Activated naive CD8-positive, alpha-beta T cell treated with anti-CD3 and anti-CD28 coated beads for 36 hours (primary cell): ENCODE data around the gene ANKRD33. TPM values are rescaled to one million over a fixed set of nuclear protein-coding genes. Genes with fewer than 3 reads are reported as not detected.

Experiments used
- DNase-seq: peaks from one replicate; pipeline ENCODE4 v3.0.0; 2021
- H3K27ac Mint-ChIP-seq: one replicate; pipeline ENCODE4 v1.8.0; 2022; ENCODE audit warnings: mild to moderate bottlenecking, moderate library complexity, mixed read lengths
- H3K27me3 Mint-ChIP-seq: one replicate; pipeline ENCODE4 v1.8.0; 2022; ENCODE audit warnings: mild to moderate bottlenecking, mixed read lengths
- H3K36me3 Mint-ChIP-seq: one replicate; pipeline ENCODE4 v1.8.0; 2021; ENCODE audit warnings: mild to moderate bottlenecking, mixed read lengths
- H3K4me1 Mint-ChIP-seq: one replicate; pipeline ENCODE4 v1.8.0; 2021; ENCODE audit warnings: mixed read lengths
- H3K4me3 Mint-ChIP-seq: one replicate; pipeline ENCODE4 v1.8.0; 2022; ENCODE audit warnings: mild to moderate bottlenecking, moderate library complexity, mixed read lengths
- H3K9me3 Mint-ChIP-seq: one replicate; pipeline ENCODE4 v1.8.0; 2022; ENCODE audit warnings: mixed read lengths
- total RNA-seq, 2 experiments: library from RNA; stranded (reverse); gene quantifications; one replicate each; pipeline ENCODE4 v1.2.3, GENCODE V29; 2021

The ANKRD33 gene
- total RNA-seq, 2 experiments from 2014 or later = not detected

GRCh38 chr12:51911788-51912711 is 24.1 kb downstream of the ANKRD33 start:
- H3K27ac Mint-ChIP-seq = no peak overlapping the region
- no peak for DNase-seq
- no peaks in the 10 kb centered on the region for H3K9me3 Mint-ChIP-seq
- no peaks in the 10 kb centered on the region for H3K4me1 Mint-ChIP-seq
- H3K4me3 Mint-ChIP-seq = no peak overlapping the region
- H3K36me3 Mint-ChIP-seq = no peaks in the 10 kb centered on the region
- peaks cover 21% of the 10 kb centered on the region for H3K27me3 Mint-ChIP-seq

DNA sequence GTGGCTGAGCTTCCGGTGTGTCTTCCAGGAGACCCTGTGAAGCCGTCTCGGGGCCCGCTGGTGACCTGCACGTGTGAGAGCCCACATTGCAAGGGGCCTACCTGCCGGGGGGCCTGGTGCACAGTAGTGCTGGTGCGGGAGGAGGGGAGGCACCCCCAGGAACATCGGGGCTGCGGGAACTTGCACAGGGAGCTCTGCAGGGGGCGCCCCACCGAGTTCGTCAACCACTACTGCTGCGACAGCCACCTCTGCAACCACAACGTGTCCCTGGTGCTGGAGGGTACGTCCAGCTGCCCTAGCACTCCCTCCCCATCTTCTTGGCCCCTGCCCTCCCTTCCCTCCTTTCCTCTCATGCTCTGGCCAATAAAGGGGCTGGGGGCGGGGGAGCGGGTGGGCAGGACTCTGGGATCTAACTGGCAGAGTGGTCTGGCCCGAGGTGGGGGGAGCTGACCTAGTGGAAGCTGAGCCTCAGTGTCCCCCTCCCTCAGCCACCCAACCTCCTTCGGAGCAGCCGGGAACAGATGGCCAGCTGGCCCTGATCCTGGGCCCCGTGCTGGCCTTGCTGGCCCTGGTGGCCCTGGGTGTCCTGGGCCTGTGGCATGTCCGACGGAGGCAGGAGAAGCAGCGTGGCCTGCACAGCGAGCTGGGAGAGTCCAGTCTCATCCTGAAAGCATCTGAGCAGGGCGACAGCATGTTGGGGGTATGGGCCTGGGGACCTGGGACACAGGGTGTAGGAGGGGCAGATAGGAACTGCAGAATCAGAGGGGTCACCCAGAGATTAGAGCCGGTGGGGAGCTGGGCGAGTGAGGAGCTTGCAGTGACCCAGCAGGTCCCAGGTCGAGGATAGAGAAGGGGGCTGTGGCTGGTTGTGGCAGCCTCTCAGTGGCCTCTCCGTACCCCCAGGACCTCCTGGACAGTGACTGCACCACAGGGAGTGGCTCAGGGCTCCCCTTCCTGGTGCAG is 25.4 kb downstream of the ANKRD33 start:
- no peaks in the 10 kb centered on the region for H3K4me1 Mint-ChIP-seq
- no peaks in the 10 kb centered on the region for H3K36me3 Mint-ChIP-seq
- H3K4me3 Mint-ChIP-seq = no peak overlapping the region
- DNase-seq = no peak
- H3K27ac Mint-ChIP-seq = no peak overlapping the region
- H3K9me3 Mint-ChIP-seq = no peaks in the 10 kb centered on the region
- H3K27me3 Mint-ChIP-seq = peaks cover 14% of the 10 kb centered on the region

- no peaks in the 10 kb centered on the region for H3K36me3 Mint-ChIP-seq
- no peak for DNase-seq
These were observed 26.4 kb downstream of the ANKRD33 start for GRCh38 chr12:51914034-51914923.

DNA sequence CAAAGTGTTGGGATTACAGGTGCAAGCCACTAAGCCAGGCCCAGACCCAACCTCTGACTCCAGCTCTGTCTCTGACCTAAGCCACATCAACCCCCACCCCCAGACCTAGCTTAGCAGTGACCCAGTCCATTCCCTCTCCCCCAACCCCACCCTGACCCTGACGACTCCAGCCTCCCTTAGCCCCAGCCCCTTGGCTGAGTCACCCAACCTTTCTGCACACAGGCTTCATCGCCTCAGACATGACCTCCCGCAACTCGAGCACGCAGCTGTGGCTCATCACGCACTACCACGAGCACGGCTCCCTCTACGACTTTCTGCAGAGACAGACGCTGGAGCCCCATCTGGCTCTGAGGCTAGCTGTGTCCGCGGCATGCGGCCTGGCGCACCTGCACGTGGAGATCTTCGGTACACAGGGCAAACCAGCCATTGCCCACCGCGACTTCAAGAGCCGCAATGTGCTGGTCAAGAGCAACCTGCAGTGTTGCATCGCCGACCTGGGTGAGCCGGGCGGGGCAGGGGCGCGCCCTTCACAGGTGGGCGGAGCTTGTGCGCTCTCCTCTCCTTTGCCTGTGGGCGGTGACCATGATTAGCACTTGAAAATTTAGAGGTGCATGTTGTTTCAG is 27.2 kb downstream of the ANKRD33 start:
- no peak for DNase-seq
- Mint-ChIP-seq H3K9me3 (no peaks in the 10 kb centered on the region), H3K4me1 (no peaks in the 10 kb centered on the region), H3K4me3 (no peak overlapping the region), H3K36me3 (no peaks in the 10 kb centered on the region), H3K27ac (no peak overlapping the region), H3K27me3 (peaks cover 5% of the 10 kb centered on the region)

More at GRCh38 chr12:51914034-51914923, 26.4 kb downstream of the ANKRD33 start:
- Mint-ChIP-seq H3K4me1 (no peaks in the 10 kb centered on the region), H3K27ac (no peak overlapping the region), H3K4me3 (no peak overlapping the region), H3K27me3 (peaks cover 5% of the 10 kb centered on the region), H3K9me3 (no peaks in the 10 kb centered on the region)

DNA sequence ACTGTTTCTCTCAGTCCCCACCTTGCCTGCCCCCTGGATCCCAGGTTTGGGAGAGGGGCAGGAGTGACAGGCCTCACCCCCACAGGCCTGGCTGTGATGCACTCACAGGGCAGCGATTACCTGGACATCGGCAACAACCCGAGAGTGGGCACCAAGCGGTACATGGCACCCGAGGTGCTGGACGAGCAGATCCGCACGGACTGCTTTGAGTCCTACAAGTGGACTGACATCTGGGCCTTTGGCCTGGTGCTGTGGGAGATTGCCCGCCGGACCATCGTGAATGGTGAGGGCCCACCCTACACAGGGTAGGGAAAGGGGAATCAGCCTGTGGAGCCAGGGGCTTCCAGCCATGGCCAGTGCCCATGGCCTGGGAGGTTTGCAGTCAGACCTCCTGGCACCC is 28.0 kb downstream of the ANKRD33 start:
- Mint-ChIP-seq H3K27me3 (peaks cover 5% of the 10 kb centered on the region), H3K27ac (no peak overlapping the region)

GRCh38 chr12:51917041-51917590 is 29.2 kb downstream of the ANKRD33 start:
- no peak for DNase-seq
- Mint-ChIP-seq H3K9me3 (no peaks in the 10 kb centered on the region), H3K4me1 (no peaks in the 10 kb centered on the region), H3K36me3 (no peaks in the 10 kb centered on the region), H3K4me3 (no peak overlapping the region), H3K27ac (no peak overlapping the region), H3K27me3 (peaks cover 5% of the 10 kb centered on the region)

More for the DNA sequence above, 28.0 kb downstream of the ANKRD33 start:
- no peak for DNase-seq
- Mint-ChIP-seq H3K4me3 (no peak overlapping the region), H3K4me1 (no peaks in the 10 kb centered on the region), H3K36me3 (no peaks in the 10 kb centered on the region), H3K9me3 (no peaks in the 10 kb centered on the region)

- Mint-ChIP-seq H3K27ac (no peak overlapping the region), H3K4me1 (peaks cover 3% of the 10 kb centered on the region), H3K4me3 (no peak overlapping the region), H3K36me3 (no peaks in the 10 kb centered on the region), H3K9me3 (no peaks in the 10 kb centered on the region), H3K27me3 (peaks cover 5% of the 10 kb centered on the region)
- no peak for DNase-seq
These were observed 30.0 kb downstream of the ANKRD33 start for GRCh38 chr12:51917746-51918453.

- H3K9me3 Mint-ChIP-seq = no peaks in the 10 kb centered on the region
- H3K4me3 Mint-ChIP-seq = no peak overlapping the region
- no peak for DNase-seq
- H3K27me3 Mint-ChIP-seq = peaks cover 7% of the 10 kb centered on the region
- H3K36me3 Mint-ChIP-seq = no peaks in the 10 kb centered on the region
- H3K4me1 Mint-ChIP-seq = peaks cover 8% of the 10 kb centered on the region
- no peak overlapping the region for H3K27ac Mint-ChIP-seq
These were observed 32.1 kb downstream of the ANKRD33 start for GRCh38 chr12:51920046-51920445.

- Mint-ChIP-seq H3K27ac (no peak overlapping the region), H3K4me1 (peaks cover 8% of the 10 kb centered on the region), H3K9me3 (no peaks in the 10 kb centered on the region), H3K36me3 (no peaks in the 10 kb centered on the region), H3K27me3 (peaks cover 7% of the 10 kb centered on the region), H3K4me3 (no peak overlapping the region)
- DNase-seq = no peak
These were observed 33.3 kb downstream of the ANKRD33 start for GRCh38 chr12:51921017-51921725.

GRCh38 chr12:51922146-51922545 is 34.2 kb downstream of the ANKRD33 start:
- Mint-ChIP-seq H3K27me3 (peaks cover 7% of the 10 kb centered on the region), H3K9me3 (no peaks in the 10 kb centered on the region), H3K4me1 (peaks cover 8% of the 10 kb centered on the region), H3K36me3 (no peaks in the 10 kb centered on the region), H3K27ac (no peak overlapping the region), H3K4me3 (no peak overlapping the region)
- no peak for DNase-seq

DNA sequence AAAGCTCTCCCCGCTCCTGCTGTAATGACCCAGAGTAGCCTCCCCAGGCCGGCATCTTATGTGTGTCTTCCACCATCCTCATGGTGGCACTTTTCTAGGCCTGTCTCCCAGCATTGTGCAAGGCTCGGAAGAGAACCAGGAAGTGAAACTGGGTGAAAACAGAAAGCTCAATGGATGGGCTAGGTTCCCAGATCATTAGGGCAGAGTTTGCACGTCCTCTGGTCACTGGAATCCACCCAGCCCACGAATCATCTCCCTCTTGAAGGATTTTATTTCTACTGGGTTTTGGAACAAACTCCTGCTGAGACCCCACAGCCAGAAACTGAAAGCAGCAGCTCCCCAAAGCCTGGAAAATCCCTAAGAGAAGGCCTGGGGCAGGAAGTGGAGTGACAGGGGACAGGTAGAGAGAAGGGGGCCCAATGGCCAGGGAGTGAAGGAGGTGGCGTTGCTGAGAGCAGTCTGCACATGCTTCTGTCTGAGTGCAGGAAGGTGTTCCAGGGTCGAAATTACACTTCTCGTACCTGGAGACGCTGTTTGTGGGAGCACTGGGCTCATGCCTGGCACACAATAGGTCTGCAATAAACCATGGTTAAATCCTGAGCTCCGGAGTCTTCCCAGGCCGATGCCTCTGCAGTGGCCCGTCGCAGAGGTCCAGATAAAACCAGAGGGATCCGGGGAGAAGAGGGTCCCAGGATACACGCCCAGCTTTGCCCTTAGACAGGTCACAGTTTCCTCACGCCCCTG is 35.0 kb downstream of the ANKRD33 start:
- Mint-ChIP-seq H3K4me3 (no peak overlapping the region), H3K9me3 (no peaks in the 10 kb centered on the region), H3K36me3 (no peaks in the 10 kb centered on the region), H3K27me3 (peaks cover 7% of the 10 kb centered on the region), H3K4me1 (peaks cover 8% of the 10 kb centered on the region), H3K27ac (no peak overlapping the region)
- DNase-seq = no peak

- Mint-ChIP-seq H3K36me3 (no peaks in the 10 kb centered on the region), H3K9me3 (no peaks in the 10 kb centered on the region), H3K27me3 (peaks cover 7% of the 10 kb centered on the region), H3K4me1 (peaks cover 8% of the 10 kb centered on the region), H3K4me3 (no peak overlapping the region), H3K27ac (no peak overlapping the region)
- DNase-seq = peak; percentile 69
These were observed 35.8 kb downstream of the ANKRD33 start for GRCh38 chr12:51923506-51924365.
